ENCODE measurements around the gene SLC25A19. TPM values are rescaled to one million over a fixed set of nuclear protein-coding genes. Genes with fewer than 3 reads are reported as not detected.

SLC25A19 gene
- total and polyA plus RNA-seq, 2 experiments from 2014 or later = 17.9 to 22.4 TPM

DNA sequence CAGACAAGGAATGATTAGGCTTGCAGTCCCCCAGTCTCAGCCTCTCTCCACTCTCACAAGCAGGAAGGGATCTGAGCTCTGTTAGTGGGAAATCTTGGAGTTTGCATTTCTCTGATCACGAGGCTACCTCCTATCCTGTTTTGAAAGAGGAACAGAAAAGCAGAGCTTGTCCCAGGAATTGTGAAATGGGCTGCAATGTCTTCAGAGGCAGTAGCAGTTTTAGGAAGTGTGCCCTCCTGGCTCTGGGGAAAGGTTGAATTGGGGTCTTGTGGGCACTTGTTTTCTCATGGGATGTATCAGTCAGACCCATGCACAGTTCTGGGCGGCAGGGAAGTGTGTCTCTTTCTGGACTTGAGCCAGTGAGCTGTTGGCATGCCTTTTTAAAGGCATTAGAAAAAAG, 60.9 kb downstream of the SLC25A19 start (continued):
- no peak for TF ChIP-seq EZH2phosphoT487 (IDR thresholded peaks at IDR 0.05; ENCODE audit: unreplicated experiment)
- TF ChIP-seq ZNF114 (CRISPR knock-in tag; IDR thresholded peaks at IDR 0.05) = no peak
- no peak for TF ChIP-seq ZNF331 (CRISPR knock-in tag; IDR thresholded peaks at IDR 0.05; ENCODE audit: low read depth)

DNA sequence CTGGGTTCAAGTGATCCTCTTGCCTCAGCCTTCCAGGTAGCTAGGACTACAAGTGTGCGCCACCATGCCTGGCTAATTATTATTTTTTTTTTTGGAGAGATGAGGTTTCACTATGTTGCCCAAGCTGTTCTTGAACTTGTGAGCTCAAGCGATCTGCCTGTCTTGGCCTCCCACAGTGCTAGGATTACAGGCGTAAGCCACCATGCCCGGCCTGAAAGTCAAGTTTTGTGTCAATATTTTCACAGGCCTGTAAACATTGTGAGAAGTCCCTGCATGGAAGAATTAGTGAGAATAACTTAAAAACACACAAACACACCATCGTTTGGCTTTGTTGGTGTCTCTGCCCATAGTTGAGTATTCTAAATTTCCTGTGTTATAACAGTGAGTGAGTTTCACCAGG, 61.5 kb downstream of the SLC25A19 start:
- peaks cover 80% of the 10 kb centered on the region for H3K36me3 Mint-ChIP-seq (ENCODE audit: low read depth)
- peaks cover 13% of the 10 kb centered on the region; the same call in 1 of the 2 replicates for H3F3A ChIP-seq (replicated peaks; ENCODE audit: low read depth)
- H2AFZ ChIP-seq = no peak overlapping the region
- H3K4me2 ChIP-seq = no peak overlapping the region
- no peaks in the 10 kb centered on the region for H3K9me3 Mint-ChIP-seq
- H3K27ac Mint-ChIP-seq = no peak overlapping the region
- peaks cover 29% of the 10 kb centered on the region for H3K36me3 ChIP-seq (ENCODE audit: insufficient read depth)
- H3K9me2 ChIP-seq (ENCODE audit: insufficient read depth) = no peaks in the 10 kb centered on the region
- H3K79me2 ChIP-seq (replicated peaks; ENCODE audit: insufficient read depth) = no peaks in the 10 kb centered on the region
- H3K27me3 ChIP-seq (ENCODE audit: insufficient read depth) = no peaks in the 10 kb centered on the region
- no peak for DNase-seq (ENCODE audit: low spot score)
- H3K27ac ChIP-seq (ENCODE audit: low read depth) = no peak overlapping the region
- no peak for TF ChIP-seq EZH2phosphoT487 (IDR thresholded peaks at IDR 0.05; ENCODE audit: unreplicated experiment)
- TF ChIP-seq, protein P1, sequence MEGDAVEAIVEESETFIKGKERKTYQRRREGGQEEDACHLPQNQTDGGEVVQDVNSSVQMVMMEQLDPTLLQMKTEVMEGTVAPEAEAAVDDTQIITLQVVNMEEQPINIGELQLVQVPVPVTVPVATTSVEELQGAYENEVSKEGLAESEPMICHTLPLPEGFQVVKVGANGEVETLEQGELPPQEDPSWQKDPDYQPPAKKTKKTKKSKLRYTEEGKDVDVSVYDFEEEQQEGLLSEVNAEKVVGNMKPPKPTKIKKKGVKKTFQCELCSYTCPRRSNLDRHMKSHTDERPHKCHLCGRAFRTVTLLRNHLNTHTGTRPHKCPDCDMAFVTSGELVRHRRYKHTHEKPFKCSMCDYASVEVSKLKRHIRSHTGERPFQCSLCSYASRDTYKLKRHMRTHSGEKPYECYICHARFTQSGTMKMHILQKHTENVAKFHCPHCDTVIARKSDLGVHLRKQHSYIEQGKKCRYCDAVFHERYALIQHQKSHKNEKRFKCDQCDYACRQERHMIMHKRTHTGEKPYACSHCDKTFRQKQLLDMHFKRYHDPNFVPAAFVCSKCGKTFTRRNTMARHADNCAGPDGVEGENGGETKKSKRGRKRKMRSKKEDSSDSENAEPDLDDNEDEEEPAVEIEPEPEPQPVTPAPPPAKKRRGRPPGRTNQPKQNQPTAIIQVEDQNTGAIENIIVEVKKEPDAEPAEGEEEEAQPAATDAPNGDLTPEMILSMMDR (conservative IDR thresholded peaks at IDR 0.05; ENCODE audit: low read depth in 2 of 2) = no peak
- TF ChIP-seq ZNF114 (CRISPR knock-in tag; IDR thresholded peaks at IDR 0.05) = no peak
- TF ChIP-seq ZNF331 (CRISPR knock-in tag; IDR thresholded peaks at IDR 0.05; ENCODE audit: low read depth) = no peak
- TF ChIP-seq CREB1 (CRISPR knock-in tag; IDR thresholded peaks at IDR 0.05; ENCODE audit: low read depth) = no peak
- TF ChIP-seq, protein P2, sequence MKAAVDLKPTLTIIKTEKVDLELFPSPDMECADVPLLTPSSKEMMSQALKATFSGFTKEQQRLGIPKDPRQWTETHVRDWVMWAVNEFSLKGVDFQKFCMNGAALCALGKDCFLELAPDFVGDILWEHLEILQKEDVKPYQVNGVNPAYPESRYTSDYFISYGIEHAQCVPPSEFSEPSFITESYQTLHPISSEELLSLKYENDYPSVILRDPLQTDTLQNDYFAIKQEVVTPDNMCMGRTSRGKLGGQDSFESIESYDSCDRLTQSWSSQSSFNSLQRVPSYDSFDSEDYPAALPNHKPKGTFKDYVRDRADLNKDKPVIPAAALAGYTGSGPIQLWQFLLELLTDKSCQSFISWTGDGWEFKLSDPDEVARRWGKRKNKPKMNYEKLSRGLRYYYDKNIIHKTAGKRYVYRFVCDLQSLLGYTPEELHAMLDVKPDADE (IDR thresholded peaks at IDR 0.05) = no peak
- TF ChIP-seq, protein P3, sequence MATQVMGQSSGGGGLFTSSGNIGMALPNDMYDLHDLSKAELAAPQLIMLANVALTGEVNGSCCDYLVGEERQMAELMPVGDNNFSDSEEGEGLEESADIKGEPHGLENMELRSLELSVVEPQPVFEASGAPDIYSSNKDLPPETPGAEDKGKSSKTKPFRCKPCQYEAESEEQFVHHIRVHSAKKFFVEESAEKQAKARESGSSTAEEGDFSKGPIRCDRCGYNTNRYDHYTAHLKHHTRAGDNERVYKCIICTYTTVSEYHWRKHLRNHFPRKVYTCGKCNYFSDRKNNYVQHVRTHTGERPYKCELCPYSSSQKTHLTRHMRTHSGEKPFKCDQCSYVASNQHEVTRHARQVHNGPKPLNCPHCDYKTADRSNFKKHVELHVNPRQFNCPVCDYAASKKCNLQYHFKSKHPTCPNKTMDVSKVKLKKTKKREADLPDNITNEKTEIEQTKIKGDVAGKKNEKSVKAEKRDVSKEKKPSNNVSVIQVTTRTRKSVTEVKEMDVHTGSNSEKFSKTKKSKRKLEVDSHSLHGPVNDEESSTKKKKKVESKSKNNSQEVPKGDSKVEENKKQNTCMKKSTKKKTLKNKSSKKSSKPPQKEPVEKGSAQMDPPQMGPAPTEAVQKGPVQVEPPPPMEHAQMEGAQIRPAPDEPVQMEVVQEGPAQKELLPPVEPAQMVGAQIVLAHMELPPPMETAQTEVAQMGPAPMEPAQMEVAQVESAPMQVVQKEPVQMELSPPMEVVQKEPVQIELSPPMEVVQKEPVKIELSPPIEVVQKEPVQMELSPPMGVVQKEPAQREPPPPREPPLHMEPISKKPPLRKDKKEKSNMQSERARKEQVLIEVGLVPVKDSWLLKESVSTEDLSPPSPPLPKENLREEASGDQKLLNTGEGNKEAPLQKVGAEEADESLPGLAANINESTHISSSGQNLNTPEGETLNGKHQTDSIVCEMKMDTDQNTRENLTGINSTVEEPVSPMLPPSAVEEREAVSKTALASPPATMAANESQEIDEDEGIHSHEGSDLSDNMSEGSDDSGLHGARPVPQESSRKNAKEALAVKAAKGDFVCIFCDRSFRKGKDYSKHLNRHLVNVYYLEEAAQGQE (IDR thresholded peaks at IDR 0.05; ENCODE audit: unreplicated experiment) = no peak
- TF ChIP-seq, protein P4, sequence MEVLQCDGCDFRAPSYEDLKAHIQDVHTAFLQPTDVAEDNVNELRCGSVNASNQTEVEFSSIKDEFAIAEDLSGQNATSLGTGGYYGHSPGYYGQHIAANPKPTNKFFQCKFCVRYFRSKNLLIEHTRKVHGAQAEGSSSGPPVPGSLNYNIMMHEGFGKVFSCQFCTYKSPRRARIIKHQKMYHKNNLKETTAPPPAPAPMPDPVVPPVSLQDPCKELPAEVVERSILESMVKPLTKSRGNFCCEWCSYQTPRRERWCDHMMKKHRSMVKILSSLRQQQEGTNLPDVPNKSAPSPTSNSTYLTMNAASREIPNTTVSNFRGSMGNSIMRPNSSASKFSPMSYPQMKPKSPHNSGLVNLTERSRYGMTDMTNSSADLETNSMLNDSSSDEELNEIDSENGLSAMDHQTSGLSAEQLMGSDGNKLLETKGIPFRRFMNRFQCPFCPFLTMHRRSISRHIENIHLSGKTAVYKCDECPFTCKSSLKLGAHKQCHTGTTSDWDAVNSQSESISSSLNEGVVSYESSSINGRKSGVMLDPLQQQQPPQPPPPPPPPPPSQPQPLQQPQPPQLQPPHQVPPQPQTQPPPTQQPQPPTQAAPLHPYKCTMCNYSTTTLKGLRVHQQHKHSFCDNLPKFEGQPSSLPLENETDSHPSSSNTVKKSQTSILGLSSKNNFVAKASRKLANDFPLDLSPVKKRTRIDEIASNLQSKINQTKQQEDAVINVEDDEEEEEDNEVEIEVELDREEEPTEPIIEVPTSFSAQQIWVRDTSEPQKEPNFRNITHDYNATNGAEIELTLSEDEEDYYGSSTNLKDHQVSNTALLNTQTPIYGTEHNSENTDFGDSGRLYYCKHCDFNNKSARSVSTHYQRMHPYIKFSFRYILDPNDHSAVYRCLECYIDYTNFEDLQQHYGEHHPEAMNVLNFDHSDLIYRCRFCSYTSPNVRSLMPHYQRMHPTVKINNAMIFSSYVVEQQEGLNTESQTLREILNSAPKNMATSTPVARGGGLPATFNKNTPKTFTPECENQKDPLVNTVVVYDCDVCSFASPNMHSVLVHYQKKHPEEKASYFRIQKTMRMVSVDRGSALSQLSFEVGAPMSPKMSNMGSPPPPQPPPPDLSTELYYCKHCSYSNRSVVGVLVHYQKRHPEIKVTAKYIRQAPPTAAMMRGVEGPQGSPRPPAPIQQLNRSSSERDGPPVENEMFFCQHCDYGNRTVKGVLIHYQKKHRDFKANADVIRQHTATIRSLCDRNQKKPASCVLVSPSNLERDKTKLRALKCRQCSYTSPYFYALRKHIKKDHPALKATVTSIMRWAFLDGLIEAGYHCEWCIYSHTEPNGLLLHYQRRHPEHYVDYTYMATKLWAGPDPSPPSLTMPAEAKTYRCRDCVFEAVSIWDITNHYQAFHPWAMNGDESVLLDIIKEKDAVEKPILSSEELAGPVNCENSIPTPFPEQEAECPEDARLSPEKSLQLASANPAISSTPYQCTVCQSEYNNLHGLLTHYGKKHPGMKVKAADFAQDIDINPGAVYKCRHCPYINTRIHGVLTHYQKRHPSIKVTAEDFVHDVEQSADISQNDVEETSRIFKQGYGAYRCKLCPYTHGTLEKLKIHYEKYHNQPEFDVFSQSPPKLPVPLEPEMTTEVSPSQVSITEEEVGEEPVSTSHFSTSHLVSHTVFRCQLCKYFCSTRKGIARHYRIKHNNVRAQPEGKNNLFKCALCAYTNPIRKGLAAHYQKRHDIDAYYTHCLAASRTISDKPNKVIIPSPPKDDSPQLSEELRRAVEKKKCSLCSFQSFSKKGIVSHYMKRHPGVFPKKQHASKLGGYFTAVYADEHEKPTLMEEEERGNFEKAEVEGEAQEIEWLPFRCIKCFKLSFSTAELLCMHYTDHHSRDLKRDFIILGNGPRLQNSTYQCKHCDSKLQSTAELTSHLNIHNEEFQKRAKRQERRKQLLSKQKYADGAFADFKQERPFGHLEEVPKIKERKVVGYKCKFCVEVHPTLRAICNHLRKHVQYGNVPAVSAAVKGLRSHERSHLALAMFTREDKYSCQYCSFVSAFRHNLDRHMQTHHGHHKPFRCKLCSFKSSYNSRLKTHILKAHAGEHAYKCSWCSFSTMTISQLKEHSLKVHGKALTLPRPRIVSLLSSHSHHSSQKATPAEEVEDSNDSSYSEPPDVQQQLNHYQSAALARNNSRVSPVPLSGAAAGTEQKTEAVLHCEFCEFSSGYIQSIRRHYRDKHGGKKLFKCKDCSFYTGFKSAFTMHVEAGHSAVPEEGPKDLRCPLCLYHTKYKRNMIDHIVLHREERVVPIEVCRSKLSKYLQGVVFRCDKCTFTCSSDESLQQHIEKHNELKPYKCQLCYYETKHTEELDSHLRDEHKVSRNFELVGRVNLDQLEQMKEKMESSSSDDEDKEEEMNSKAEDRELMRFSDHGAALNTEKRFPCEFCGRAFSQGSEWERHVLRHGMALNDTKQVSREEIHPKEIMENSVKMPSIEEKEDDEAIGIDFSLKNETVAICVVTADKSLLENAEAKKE (CRISPR knock-in tag; IDR thresholded peaks at IDR 0.05) = no peak
- no peak for TF ChIP-seq POLR2AphosphoS5 (IDR thresholded peaks at IDR 0.05; ENCODE audit: low read depth)
- TF ChIP-seq EZH2 (IDR thresholded peaks at IDR 0.05; ENCODE audit: low read depth, unreplicated experiment) = no peak
- no peak for TF ChIP-seq STAT1 (IDR thresholded peaks at IDR 0.05; ENCODE audit: unreplicated experiment)
- no peak for TF ChIP-seq JUNB (IDR thresholded peaks at IDR 0.05; ENCODE audit: unreplicated experiment)
- no peak for TF ChIP-seq NANOG (IDR thresholded peaks at IDR 0.05; ENCODE audit: borderline replicate concordance)
- peaks cover 3% of the 10 kb centered on the region for H4K20me1 ChIP-seq (replicated peaks; ENCODE audit: insufficient read depth)
- ATAC-seq = no peak
- H3K4me3 Mint-ChIP-seq = no peak overlapping the region
- H3K27me3 Mint-ChIP-seq (ENCODE audit: insufficient read depth, low read depth, poor library complexity) = peaks cover 3% of the 10 kb centered on the region
- no peak overlapping the region for H3K4me3 ChIP-seq
- no peaks in the 10 kb centered on the region for H3K4me1 ChIP-seq (ENCODE audit: insufficient read depth)
- H3K4me1 Mint-ChIP-seq = no peaks in the 10 kb centered on the region

All from GM23338 (cell line).